ENCODE results near the gene WNT7A. TPM values are rescaled to one million over a fixed set of nuclear protein-coding genes. Genes with fewer than 3 reads are reported as not detected.

Gene WNT7A
- total RNA-seq, 2 donors from 2014 or later, result 0.13 TPM; not detected in 1

DNA sequence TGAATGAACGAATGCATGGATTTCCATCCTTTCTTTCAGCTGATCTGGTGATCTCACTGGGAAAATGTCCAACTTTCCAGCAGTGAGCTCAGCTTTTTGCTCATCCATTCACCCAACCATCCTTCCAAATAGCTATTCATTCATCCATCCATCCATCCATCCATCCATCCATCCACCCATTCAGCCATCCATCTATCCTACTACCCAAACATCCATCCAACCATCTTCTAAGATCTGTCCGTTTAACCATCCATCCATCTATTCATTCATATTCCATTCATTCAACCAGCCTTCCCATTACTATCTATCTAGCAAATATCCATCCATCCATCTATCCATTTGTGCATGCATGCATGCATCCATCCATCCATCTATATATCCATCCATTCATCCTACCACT lies 39.4 kb downstream of the WNT7A start:
- H3K27me3 ChIP-seq (ENCODE audit: control insufficient read depth, insufficient read depth, low read length, poor library complexity, severe bottlenecking), result no peaks in the 10 kb centered on the region
- no peaks in the 10 kb centered on the region for H3K4me1 ChIP-seq (ENCODE audit: control insufficient read depth, insufficient read depth, low read length)
- Mint-ChIP-seq H3K4me1 (no peaks in the 10 kb centered on the region), H3K27me3 (ENCODE audit: insufficient read depth) (no peaks in the 10 kb centered on the region), H3K27ac (no peak overlapping the region), H3K9me3 (no peaks in the 10 kb centered on the region), H3K36me3 (ENCODE audit: low read depth) (no peaks in the 10 kb centered on the region), H3K4me3 (no peak overlapping the region)
- H3K9ac ChIP-seq (ENCODE audit: extremely low read depth, low read length, poor library complexity, severe bottlenecking), result no peak overlapping the region
- DNase-seq, result no peak
- H3K36me3 ChIP-seq (ENCODE audit: control insufficient read depth, insufficient read depth, low read length), result no peaks in the 10 kb centered on the region
- H3K9me3 ChIP-seq (ENCODE audit: control insufficient read depth, low read length), result no peaks in the 10 kb centered on the region
- TF ChIP-seq, protein P1, sequence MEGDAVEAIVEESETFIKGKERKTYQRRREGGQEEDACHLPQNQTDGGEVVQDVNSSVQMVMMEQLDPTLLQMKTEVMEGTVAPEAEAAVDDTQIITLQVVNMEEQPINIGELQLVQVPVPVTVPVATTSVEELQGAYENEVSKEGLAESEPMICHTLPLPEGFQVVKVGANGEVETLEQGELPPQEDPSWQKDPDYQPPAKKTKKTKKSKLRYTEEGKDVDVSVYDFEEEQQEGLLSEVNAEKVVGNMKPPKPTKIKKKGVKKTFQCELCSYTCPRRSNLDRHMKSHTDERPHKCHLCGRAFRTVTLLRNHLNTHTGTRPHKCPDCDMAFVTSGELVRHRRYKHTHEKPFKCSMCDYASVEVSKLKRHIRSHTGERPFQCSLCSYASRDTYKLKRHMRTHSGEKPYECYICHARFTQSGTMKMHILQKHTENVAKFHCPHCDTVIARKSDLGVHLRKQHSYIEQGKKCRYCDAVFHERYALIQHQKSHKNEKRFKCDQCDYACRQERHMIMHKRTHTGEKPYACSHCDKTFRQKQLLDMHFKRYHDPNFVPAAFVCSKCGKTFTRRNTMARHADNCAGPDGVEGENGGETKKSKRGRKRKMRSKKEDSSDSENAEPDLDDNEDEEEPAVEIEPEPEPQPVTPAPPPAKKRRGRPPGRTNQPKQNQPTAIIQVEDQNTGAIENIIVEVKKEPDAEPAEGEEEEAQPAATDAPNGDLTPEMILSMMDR (conservative IDR thresholded peaks at IDR 0.05), result no peak
- 87 to 97% methylated on average over 1 to 2 of the region's 2 CpGs for WGBS, 2 experiments (ENCODE audit: insufficient coverage in 1 of 2, insufficient read length in 1 of 2)
- H3K27ac ChIP-seq (ENCODE audit: low read depth, low read length), result no peak overlapping the region
- no peak overlapping the region for H3K4me3 ChIP-seq (ENCODE audit: low read length)

DNA sequence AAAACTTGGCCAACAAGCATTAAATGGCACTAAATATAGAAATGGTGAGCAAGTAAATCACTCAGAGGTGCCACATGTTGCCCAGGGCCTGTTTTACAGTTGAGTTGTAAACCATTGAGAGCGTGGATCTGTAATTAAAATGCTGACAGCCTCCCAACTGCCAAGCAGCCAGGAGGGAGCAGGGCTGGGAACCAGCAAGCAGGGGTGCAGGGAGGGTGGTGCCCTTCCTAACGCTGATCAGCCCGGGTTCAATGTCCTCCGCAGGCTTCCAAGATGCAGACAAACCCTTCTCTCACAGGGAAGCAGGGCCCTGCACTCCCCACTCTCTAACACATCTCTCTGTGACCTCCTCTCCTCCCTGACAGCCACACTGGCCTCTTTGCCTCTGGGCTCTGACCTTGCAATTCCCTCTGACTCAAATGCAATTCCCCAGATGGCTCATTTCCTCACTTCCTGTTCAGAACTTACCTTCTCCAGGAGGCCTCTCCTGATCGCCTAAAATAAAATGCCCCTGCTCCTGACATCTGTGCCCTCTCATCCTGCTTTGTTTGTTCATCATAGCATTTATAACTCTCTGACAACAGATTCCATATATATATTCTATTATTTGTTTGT lies 40.0 kb downstream of the WNT7A start:
- Mint-ChIP-seq H3K36me3 (ENCODE audit: low read depth) (no peaks in the 10 kb centered on the region), H3K4me1 (no peaks in the 10 kb centered on the region), H3K4me3 (no peak overlapping the region), H3K27ac (no peak overlapping the region), H3K27me3 (ENCODE audit: insufficient read depth) (peaks cover 2% of the 10 kb centered on the region), H3K9me3 (no peaks in the 10 kb centered on the region)
- no peaks in the 10 kb centered on the region for H3K9me3 ChIP-seq (ENCODE audit: control insufficient read depth, low read length)
- no peak overlapping the region for H3K4me3 ChIP-seq (ENCODE audit: low read length)
- H3K27me3 ChIP-seq (ENCODE audit: control insufficient read depth, insufficient read depth, low read length, poor library complexity, severe bottlenecking), result no peaks in the 10 kb centered on the region
- TF ChIP-seq, protein P1 (conservative IDR thresholded peaks at IDR 0.05), result no peak
- no peak overlapping the region for H3K27ac ChIP-seq (ENCODE audit: low read depth, low read length)
- no peaks in the 10 kb centered on the region for H3K4me1 ChIP-seq (ENCODE audit: control insufficient read depth, insufficient read depth, low read length)
- 77% methylated on average over 5 of the region's 5 CpGs; no CpG with 5 or more reads in 1 of the 2 experiments for WGBS, 2 experiments (ENCODE audit: insufficient coverage in 1 of 2, insufficient read length in 1 of 2)
- no peak overlapping the region for H3K9ac ChIP-seq (ENCODE audit: extremely low read depth, low read length, poor library complexity, severe bottlenecking)
- no peak for DNase-seq
- H3K36me3 ChIP-seq (ENCODE audit: control insufficient read depth, insufficient read depth, low read length), result no peaks in the 10 kb centered on the region

DNA sequence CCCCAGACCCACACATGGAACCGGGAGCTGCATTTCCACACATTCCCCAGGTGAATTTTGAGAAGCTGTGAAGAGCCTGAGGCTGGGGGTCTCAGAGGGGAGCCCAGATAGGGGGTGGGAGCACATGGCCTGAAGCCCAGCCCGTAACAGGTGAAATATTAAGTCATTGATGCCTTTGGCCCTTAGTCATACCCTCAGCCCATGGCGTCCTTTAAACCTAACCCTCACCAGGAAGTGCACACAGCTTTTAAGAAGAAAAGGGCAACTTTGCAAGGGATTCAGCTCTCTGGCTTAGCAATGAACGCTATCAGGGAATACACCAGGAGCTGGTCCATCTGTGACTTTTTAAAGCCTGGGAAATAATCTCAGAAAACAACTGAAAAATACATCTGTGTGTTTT lies 40.6 kb downstream of the WNT7A start:
- no peaks in the 10 kb centered on the region for H3K36me3 ChIP-seq (ENCODE audit: control insufficient read depth, insufficient read depth, low read length)
- Mint-ChIP-seq H3K9me3 (no peaks in the 10 kb centered on the region), H3K4me3 (no peak overlapping the region), H3K4me1 (no peaks in the 10 kb centered on the region), H3K27me3 (ENCODE audit: insufficient read depth) (peaks cover 2% of the 10 kb centered on the region), H3K27ac (no peak overlapping the region), H3K36me3 (ENCODE audit: low read depth) (no peaks in the 10 kb centered on the region)
- TF ChIP-seq, protein P1 (conservative IDR thresholded peaks at IDR 0.05), result no peak
- H3K4me3 ChIP-seq (ENCODE audit: low read length), result no peak overlapping the region
- 73 to 82% methylated on average over 4 of the region's 4 CpGs for WGBS, 2 experiments (ENCODE audit: insufficient coverage in 1 of 2, insufficient read length in 1 of 2)
- no peak overlapping the region for H3K27ac ChIP-seq (ENCODE audit: low read depth, low read length)
- H3K27me3 ChIP-seq (ENCODE audit: control insufficient read depth, insufficient read depth, low read length, poor library complexity, severe bottlenecking), result no peaks in the 10 kb centered on the region
- no peak for DNase-seq
- no peak overlapping the region for H3K9ac ChIP-seq (ENCODE audit: extremely low read depth, low read length, poor library complexity, severe bottlenecking)
- H3K4me1 ChIP-seq (ENCODE audit: control insufficient read depth, insufficient read depth, low read length), result no peaks in the 10 kb centered on the region
- H3K9me3 ChIP-seq (ENCODE audit: control insufficient read depth, low read length), result no peaks in the 10 kb centered on the region
